Right atrium auricular region (tissue), 2 donors: ENCODE measurements around the gene TBCCD1. TPM values are rescaled to one million over a fixed set of nuclear protein-coding genes. Genes with fewer than 3 reads are reported as not detected.

ENCODE experiments used
- DNase-seq: peaks from one replicate; pipeline ENCODE4 v3.0.0-alpha.2; 2019; ENCODE audit warnings: low spot score
- H3K27ac ChIP-seq, 2 donors: fragments of 200-600 bp; sonication (generic); 1 replicate in 1 of 2; 2 replicates in 1 of 2; pipeline ENCODE4 v1.5.1; 2016 to 2019
- H3K27me3 ChIP-seq, 2 donors: fragments of 200-600 bp; sonication (generic); one replicate each; pipeline versions ENCODE4 v1.5.1 to v1.6.0; 2017 to 2019
- H3K36me3 ChIP-seq: fragments of 200-600 bp; sonication (generic); one replicate; pipeline ENCODE4 v1.5.1; 2016
- H3K4me1 ChIP-seq, 2 donors: fragments of 200-600 bp; sonication (generic); one replicate each; pipeline versions ENCODE4 v1.5.1 to v1.6.0; 2017 to 2019
- H3K4me3 ChIP-seq, 2 donors: fragments of 200-600 bp; sonication (generic); 1 replicate in 1 of 2; 2 replicates in 1 of 2; pipeline ENCODE4 v1.5.1; 2017 to 2019; ENCODE audit warnings: mild to moderate bottlenecking in 1 of 2, moderate library complexity in 1 of 2
- H3K9me3 ChIP-seq, 2 donors: fragments of 200-600 bp; sonication (generic); one replicate each; pipeline ENCODE4 v1.5.1; 2019
- CTCF ChIP-seq, 2 donors: fragments of 200-600 bp; sonication (generic); IDR thresholded peaks; one replicate each; pipeline ENCODE4 v1.5.1; 2019; ENCODE audit warnings: antibody characterized with exemption in 2 of 2
- total RNA-seq, 2 donors: library from RNA; depleted of rRNA; stranded (reverse); fragments of >200 nt; gene quantifications; one replicate each; pipeline ENCODE4 v1.1.0, GENCODE V29; 2016

Gene TBCCD1
- total RNA-seq, 2 donors from 2014 or later, result 8.6 to 10.3 TPM

GRCh38 chr3:186551387-186551786 lies 15.8 kb downstream of the TBCCD1 start:
- no peaks in the 10 kb centered on the region for H3K4me1 ChIP-seq
- H3K27ac ChIP-seq, result no peak overlapping the region
- no peaks in the 10 kb centered on the region for H3K27me3 ChIP-seq
- peaks cover 66% of the 10 kb centered on the region for H3K36me3 ChIP-seq
- no peak for TF ChIP-seq CTCF (IDR thresholded peaks at IDR 0.05)
- DNase-seq, result no peak
- no peak overlapping the region for H3K4me3 ChIP-seq
- no peaks in the 10 kb centered on the region for H3K9me3 ChIP-seq

GRCh38 chr3:186549497-186549896 lies 17.6 kb downstream of the TBCCD1 start:
- no peak overlapping the region for H3K4me3 ChIP-seq
- H3K27ac ChIP-seq, result no peak overlapping the region
- peaks cover 47% of the 10 kb centered on the region for H3K36me3 ChIP-seq
- H3K9me3 ChIP-seq, result no peaks in the 10 kb centered on the region
- no peak for DNase-seq
- H3K27me3 ChIP-seq, result no peaks in the 10 kb centered on the region
- no peak for TF ChIP-seq CTCF (IDR thresholded peaks at IDR 0.05)
- H3K4me1 ChIP-seq, result no peaks in the 10 kb centered on the region

DNA sequence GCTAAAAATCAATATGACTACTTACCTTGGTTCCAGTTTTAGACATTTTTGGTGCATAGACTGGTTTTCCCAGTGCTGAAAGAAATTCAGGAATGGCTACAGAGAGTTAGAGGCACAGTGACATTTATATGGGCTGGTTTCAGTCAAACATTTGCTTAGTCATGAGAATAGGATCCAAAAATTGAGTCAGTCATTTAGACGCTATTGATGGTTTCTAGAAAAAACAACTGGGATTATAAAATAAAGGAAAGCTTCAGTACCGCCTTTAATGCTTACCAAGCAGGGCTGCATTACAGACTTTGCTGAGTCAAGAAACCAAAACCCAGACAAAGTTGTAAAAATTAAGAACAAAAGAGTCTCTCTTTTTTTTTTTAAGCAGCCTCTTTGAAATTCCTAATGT lies 22.9 kb downstream of the TBCCD1 start, which contains the start of gene CRYGS:
Gene CRYGS, minus strand, starts transcription at position 100 of the 400 bp plus-strand sequence. Its CDS starts 54 bp downstream, at position 46.
- no peak for DNase-seq
- H3K36me3 ChIP-seq, result peaks cover 8% of the 10 kb centered on the region
- peaks cover 0 to 8% of the 10 kb centered on the region in 2 donors for H3K4me1 ChIP-seq
- no peaks in the 10 kb centered on the region for H3K9me3 ChIP-seq
- H3K27ac ChIP-seq, result no peak within 1 kb of the TSS
- H3K27me3 ChIP-seq, result no peaks in the 10 kb centered on the region
- TF ChIP-seq CTCF (IDR thresholded peaks at IDR 0.05), result no peak
- no peak within 1 kb of the TSS for H3K4me3 ChIP-seq

- Histone ChIP-seq H3K4me1 (peaks cover 0 to 22% of the 10 kb centered on the region in 2 donors), H3K27ac (no peak overlapping the region), H3K9me3 (no peaks in the 10 kb centered on the region), H3K27me3 (no peaks in the 10 kb centered on the region), H3K36me3 (no peaks in the 10 kb centered on the region), H3K4me3 (no peak overlapping the region)
- TF ChIP-seq CTCF (IDR thresholded peaks at IDR 0.05), result no peak
- DNase-seq, result no peak
These were observed 26.3 kb downstream of the TBCCD1 start for GRCh38 chr3:186540835-186541226.

DNA sequence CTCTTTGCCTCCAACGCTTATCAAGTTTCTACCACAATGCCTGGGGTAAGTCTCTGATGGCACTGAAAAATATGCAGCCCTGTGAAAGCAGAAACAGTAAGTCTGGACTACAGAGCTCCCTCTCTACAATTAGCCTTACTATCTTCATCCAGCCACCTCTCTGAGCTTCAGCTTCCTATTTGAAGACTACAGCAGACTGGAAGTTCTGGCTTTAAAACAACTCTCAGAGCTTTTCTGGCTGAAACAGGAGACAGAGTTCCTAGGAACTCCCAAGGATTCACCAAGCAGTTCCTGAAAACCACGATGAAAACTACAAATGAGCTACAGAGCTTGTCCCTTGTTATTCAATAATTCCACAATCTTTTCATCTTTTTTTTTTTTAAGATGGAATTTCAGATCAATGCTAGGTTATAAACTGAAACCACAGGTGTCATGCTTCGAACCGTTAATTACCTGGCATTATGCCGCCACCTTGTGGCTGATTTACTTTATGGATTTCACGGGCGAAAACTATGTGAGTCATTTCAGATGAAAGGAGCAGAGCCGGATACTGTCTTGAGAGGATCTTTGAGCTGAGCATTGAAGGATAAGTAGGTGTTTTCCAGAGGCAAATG lies 26.8 kb downstream of the TBCCD1 start:
- H3K4me3 ChIP-seq, result no peak overlapping the region

More for the DNA sequence above, 26.8 kb downstream of the TBCCD1 start:
- H3K27me3 ChIP-seq, result no peaks in the 10 kb centered on the region
- DNase-seq, result peak; percentile 80
- no peaks in the 10 kb centered on the region for H3K9me3 ChIP-seq
- H3K4me1 ChIP-seq, result peaks cover 0 to 22% of the 10 kb centered on the region in 2 donors
- no peaks in the 10 kb centered on the region for H3K36me3 ChIP-seq
- H3K27ac ChIP-seq, result peak overlapping the region in 1 of 2 donors; percentile 41
- TF ChIP-seq CTCF (IDR thresholded peaks at IDR 0.05), result peak; percentile 70 to 85
